ENCODE data around the gene VMAC.

Gene VMAC

DNA sequence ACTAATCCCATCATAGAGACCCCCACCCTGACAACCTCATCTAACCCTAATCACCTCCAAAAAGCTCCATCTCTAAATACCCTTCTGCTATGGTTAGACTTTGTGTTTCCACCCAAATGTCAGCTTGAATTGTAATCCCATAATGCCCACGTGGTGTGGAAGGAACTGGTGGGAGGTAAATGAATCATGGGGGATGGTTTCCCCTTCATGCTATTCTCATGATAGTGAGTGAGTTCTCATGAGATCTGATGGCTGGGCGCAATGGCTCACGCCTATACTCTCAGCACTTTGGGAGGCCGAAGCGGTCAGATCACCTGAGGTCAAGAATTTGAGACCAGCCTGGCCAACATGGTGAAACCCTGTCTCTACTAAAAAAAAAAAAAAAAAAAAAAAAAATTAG lies 2.6 kb downstream of the VMAC start:
- peak in 1 of 2 experiments; percentile 32 for DNase-seq

DNA sequence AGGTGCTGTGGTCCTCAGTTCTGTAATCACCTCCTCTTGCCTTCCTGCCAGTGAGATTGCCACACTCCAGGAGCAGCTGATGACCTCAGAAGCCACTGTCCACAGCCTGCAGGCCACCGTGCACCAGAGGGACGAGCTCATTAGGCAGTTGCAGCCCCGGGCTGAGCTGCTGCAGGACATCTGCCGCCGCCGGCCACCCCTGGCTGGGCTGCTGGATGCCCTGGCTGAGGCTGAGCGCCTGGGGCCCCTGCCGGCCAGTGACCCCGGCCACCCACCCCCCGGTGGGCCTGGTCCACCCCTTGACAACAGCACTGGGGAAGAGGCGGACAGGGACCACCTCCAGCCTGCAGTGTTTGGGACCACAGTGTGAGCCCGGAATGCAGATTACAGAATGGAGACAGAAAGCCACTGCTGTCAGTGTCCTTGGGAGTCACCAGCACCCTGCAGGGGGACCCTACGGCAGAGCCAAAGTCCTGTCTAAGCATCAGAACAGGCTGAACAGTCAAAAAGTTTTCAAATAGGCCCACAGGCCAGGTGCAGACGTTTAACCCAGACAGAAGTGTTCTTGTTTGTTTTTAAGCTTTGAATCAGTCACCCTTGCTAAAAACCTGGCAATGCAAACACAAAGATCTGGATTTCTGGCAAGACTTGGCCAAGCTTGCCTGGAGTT lies 4.2 kb downstream of the VMAC start:
- DNase-seq: no peak

GRCh38 chr19:5910638-5910907 lies 5.9 kb downstream of the VMAC start:
- DNase-seq: no peak

GRCh38 chr19:5911366-5911765 lies 6.7 kb downstream of the VMAC start:
- DNase-seq: no peak

DNA sequence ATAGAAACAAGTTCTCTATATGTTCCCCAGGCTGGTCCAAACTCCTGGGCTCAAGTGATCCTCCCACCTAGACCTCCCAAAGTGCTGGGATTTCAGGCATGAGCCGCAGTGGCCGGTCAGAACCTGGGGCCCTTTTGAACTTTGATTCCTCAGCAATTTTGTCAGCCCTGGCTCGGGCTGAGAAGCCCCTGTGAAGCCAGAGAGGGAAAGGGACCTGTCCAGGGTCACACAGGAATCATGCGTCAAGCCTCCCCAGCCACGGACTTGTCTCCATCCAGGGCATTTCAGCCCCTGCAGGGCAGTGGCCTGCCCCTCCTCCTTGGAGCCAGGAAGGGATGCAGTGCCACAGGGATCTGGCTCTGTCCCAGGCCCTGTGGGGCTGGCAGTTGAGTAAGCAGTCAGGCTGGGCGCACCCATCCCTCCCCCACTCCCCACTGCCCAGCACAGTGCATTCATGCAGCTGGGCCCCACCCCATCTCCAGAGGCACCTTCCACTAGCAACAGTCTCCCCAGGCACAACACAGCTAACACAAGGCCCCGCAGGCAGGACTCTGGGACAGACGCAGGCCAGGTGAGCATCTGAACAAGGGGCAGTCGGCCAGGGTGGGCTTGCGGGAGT lies 9.2 kb downstream of the VMAC start, which contains the start of gene CAPS:
Gene CAPS (plus strand): TSS at position 516 of the 619 bp plus-strand sequence. CDS start 153 bp downstream, outside the sequence.
- no peak for DNase-seq

- no peak for DNase-seq
These were observed 9.7 kb downstream of the VMAC start for GRCh38 chr19:5914358-5914774.

DNA sequence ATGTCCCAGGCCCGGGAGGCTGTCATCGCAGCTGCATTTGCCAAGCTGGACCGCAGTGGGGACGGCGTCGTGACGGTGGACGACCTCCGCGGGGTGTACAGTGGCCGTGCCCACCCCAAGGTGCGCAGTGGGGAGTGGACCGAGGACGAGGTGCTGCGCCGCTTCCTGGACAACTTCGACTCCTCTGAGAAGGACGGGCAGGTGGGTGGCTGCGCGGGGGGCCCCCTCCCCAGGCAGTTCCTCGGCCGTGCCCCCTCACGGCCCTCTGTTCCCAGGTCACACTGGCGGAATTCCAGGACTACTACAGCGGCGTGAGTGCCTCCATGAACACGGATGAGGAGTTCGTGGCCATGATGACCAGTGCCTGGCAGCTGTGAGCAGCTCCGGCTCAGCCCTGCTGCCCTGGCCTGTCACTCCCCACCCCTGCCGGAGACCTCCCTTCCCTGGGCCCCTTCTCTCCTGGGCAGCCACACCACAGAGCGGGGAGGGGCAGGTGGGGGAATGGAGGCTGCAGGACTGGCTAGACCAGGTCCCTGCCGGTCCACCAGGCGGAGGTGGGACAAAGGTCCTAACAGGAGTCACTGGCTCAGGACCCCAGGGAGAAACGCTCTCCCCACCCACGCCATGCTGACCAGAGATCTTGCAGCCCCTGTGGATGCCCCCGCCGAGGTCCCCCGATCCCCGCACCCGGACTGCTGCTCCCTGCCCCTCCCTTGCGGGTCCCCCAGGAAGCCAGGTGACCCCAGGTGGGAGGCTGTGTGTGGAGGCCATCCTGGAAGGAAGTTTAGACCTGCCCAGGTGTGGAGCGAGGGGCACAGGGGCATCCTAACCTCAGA lies 10.5 kb downstream of the VMAC start:
- no peak for DNase-seq

DNA sequence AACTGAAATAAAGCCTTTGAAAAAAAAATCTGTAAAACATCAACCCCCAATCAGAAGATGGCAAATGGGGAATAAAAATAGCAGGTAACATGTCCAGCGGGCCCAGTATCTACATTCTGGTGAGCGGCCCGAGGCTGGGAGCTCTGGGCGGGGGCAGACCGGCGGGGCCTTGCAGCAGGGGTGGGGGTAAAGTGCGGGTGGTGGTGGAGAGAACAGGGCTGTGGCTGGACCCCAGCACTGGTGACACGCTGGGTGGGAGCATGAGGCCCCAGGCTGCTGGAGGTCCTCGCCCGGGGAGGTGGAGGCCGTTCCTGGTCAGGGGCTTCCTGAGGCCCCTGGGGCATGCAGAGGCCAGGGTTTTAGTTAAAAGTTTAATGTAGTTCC lies 11.1 kb downstream of the VMAC start:
- no peak for DNase-seq

DNA sequence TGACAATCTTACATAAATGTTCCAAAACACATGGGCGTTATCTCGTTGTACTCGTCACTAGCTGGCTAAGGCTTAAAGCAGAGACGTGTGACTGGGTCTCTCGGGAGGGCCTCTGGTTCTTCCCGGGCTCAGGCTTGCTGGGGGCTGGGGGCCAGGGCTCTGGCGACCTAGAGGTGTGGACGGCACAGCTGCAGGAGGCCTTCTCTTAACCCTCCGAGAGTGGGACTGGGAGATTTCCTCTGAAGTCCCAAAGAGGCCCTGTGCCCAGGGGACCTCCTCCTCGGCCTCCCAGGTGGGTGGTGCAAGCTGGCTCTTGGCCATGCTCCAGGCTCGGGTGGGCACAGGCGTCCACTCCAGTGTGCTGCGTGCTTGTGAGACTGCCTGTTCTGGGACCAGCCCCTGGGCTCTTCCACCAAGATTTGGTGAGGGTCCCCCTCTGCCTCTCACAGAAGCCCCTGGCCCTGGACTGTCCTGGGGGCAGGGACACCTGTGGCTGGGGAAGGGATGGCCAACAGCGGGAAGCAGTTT lies 11.6 kb downstream of the VMAC start:
- no peak for DNase-seq

GRCh38 chr19:5917431-5918107 lies 12.9 kb downstream of the VMAC start:
- no peak for DNase-seq

- no peak for DNase-seq
These were observed 13.9 kb downstream of the VMAC start for GRCh38 chr19:5918463-5919079.

DNA sequence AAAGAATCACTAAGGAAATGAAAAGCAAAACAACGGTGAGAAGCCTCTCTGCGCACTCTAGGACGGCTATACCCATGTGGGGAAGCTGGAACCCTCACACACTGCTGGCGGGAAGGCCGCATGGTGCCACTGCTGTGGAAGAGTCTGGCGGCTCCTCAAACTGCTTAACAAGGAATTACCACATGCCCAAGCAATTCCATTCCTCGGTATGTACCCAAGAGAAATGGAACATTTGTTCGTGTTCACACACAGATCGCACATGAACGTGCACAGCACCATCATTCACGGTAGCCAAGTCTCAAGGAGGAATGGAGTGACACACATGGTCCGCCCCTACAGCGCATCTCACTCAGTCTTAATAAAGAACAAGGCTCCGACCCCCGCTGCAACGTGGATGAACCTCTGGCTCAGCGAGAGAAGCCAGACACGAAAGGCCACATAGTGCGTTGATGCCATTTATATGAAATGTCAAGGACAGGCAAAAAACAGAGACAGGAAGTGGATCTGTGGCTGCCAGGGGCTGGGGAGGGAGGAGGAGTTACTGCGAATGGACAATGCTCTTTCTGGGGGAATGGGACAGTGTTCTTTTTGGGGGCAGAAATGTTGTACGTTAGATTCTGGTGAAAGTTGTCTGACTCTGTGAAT lies 17.0 kb downstream of the VMAC start:
- DNase-seq: no peak

DNA sequence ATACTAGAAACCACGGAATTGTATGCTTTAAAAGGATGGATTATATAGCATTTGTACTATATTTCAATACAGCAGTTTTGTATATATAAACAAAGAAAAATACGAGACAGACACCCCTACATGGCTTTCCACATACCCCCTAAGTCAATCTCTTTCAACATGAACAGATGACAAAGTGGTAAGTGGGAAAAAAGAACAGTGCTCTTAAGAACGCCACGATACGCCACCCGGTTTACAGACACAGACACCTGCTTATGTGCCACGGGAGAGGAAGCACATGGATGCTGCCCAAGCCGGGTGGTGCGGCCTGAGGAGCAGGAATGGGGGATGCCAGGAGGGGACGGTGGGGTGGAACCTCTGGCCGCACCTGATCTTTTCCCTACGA lies 17.5 kb downstream of the VMAC start:
- no peak for DNase-seq

GRCh38 chr19:5923356-5923755 lies 18.7 kb downstream of the VMAC start:
- DNase-seq: no peak

- DNase-seq: no peak
These were observed 21.3 kb downstream of the VMAC start for GRCh38 chr19:5925830-5926427.

- no peak for DNase-seq
These were observed 22.2 kb downstream of the VMAC start for GRCh38 chr19:5926641-5927440.

DNA sequence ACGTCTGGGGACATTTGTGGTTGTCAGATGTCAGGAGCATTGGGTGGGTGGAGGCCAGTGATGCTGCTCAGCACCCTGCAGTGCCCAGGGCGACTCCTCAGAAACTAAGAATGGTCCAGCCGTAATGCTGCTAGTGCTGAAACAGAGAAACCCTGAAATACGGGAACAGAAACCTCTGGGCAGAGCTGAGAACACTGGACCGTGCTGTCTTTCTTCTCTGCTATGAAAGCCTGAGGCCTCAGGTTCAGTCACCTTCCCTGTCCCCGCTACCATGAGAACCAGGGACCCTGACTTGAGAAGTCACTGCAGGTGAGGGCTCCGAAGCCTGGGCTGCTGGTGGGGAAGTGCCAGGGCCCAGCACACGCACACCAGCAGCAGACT lies 22.8 kb downstream of the VMAC start:
- no peak for DNase-seq

DNA sequence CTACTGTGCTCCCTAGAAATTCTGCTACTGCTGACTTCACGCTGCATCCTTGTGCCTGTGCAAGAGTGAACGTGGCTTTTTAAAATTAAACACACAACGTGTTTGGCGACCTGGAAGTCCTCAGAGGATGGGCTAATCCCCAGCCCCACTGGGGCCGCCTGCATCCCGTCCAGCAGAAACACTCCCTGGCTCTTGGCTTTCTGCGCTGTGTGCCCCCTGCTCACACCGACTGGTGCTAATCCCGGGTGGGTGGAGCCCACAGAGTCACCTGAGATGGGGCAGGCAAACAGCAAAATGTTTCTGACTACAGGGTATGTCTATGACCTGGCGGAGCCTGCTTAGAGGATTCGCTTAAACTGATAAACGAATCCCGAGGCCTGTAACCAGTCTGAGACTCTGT lies 24.5 kb downstream of the VMAC start:
- DNase-seq: no peak

DNA sequence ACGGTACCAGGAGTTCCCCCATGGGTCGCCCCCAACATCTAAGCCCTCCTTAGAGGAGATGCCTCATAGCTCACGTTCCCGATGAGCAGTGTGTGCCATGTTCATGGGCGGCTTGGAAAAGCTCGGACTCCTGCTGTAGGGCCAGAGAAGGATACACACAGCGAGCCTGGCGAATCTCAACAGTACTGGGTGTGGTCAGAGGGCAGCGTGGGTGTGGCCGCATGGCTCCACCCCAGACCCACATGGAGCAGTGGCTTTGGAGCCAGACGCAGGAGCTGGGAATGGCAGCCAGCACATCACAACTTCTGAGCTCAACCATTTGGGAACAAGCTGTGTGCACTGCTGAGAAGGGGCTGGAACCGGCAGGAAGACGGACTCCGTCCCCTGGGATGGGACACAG lies 25.0 kb downstream of the VMAC start:
- no peak for DNase-seq

- no peak for DNase-seq
These were observed 26.6 kb downstream of the VMAC start for GRCh38 chr19:5931251-5931650.

GRCh38 chr19:5932146-5932545 lies 27.5 kb downstream of the VMAC start:
- DNase-seq: no peak

Measured in stimulated activated CD4-positive, alpha-beta T cell treated with anti-CD3 and anti-CD28 coated beads, Interleukin-4, amount 100 ng/mL, for 4 hours (primary cell).